Measurements from ENCODE around the gene FXN.

The FXN gene

GRCh38 chr9:69145144-69145715, 109.7 kb downstream of the FXN start:
- DNase-seq: no peak

GRCh38 chr9:69147041-69147834, 111.7 kb downstream of the FXN start:
- DNase-seq: no peak

GRCh38 chr9:69149321-69149807, 113.8 kb downstream of the FXN start:
- no peak for DNase-seq

All from activated gamma-delta T cell (primary cell).